Measurements from ENCODE around the gene DNER.
"Not testable (repeated sequence)": the region's sequence is repeated elsewhere in the genome, so short reads cannot be mapped to it uniquely, and the experiment has no call there.

GRCh38 chr2:229742691-229743090 lies 28.3 kb upstream of the DNER start:
- not testable (repeated sequence) for TF ChIP-seq POLR2A, CTCF (IDR thresholded peaks at IDR 0.05)
